COLO668 (cell line): ENCODE results near the gene TRIM14.
"Not testable (repeated sequence)": the region's sequence is repeated elsewhere in the genome, so short reads cannot be mapped to it uniquely, and the experiment has no call there.

Experiments used
- DNase-seq: peaks from one replicate; lab custom pipeline; 2025; ENCODE audit not compliant: unreplicated experiment; lab: John Stamatoyannopoulos, UW

TRIM14 gene

GRCh38 chr9:98050351-98050750, 68.7 kb downstream of the TRIM14 start:
- no peak for DNase-seq

DNA sequence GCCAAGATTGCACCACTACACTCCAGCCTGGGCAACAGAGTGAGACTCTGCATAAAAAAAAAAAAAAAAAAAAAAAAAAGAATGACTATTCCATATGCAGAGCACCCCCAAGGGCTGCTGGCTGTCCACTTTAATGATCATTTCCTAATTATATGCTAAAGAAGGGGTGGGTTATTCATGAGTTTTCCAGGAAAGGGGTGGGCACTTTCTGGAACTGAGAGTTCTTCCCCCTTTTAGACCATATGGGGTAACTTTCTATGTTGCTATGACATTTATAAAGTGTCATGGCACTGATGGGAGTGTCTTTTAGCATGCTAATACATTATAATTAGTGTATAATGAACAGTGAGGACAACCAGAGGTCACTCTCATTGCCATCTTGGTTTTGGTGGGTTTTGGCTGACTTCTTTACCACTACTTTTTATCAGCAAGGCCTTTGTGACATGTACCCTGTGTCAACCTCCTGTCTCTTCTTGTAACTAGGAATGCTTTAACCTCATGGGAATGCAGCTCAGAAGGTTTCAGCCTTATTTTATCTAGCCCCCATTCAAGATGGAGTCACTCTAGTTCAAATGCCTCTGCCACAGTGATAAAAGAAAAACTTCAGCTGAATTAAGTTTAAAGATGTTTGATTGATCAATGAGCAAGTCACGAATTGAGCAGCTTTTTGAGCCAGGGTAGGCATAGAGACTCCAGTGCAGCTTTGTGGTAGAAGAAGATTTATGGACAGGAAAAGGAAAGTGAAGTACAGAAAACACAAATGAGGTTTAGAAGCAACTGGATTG, 69.5 kb downstream of the TRIM14 start:
- no peak for DNase-seq

DNA sequence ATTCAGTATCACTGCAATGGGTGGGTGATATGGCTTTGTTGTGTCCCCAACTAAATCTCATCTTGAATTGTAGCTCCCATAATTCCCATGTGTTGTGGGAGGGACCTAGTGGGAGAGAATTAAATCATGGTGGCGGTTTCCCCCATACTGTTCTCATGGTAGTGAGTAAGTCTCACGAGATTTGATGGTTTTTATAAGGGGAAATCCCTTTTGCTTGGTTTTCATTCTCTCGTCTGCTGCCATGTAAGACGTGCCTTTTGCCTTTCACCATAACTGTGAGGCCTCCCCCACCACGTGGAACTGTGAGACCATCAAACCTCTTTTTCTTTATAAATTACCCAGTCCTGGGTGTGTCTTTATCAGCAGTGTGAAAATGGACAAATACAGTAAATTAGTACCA, 72.0 kb downstream of the TRIM14 start:
- no peak for DNase-seq

- no peak for DNase-seq
Observed at GRCh38 chr9:98046180-98046543, 72.9 kb downstream of the TRIM14 start.

GRCh38 chr9:98045234-98046179, 73.5 kb downstream of the TRIM14 start:
- DNase-seq: no peak

DNA sequence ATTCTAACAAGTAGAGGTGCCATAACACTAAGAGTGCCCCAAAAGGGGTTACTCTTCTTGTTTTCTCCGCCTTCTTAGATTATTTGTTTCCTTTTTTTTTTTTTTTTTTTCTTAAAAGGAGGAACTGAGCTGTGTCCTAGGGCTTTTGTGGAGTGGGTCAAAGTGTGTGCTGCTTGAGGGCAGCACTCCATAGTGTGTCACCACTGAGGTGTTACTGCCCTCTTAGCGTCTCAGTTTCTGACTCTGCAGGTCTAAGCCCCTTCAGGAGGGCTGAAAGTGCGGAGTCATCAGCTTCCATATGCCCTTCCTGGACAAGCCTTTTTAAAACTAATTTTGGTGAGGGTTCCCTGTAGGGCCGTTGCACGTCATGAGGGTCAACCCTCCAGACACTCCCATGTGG, 75.1 kb downstream of the TRIM14 start:
- no peak for DNase-seq

- DNase-seq: no peak
Observed at GRCh38 chr9:98040212-98040611, 78.8 kb downstream of the TRIM14 start.

DNA sequence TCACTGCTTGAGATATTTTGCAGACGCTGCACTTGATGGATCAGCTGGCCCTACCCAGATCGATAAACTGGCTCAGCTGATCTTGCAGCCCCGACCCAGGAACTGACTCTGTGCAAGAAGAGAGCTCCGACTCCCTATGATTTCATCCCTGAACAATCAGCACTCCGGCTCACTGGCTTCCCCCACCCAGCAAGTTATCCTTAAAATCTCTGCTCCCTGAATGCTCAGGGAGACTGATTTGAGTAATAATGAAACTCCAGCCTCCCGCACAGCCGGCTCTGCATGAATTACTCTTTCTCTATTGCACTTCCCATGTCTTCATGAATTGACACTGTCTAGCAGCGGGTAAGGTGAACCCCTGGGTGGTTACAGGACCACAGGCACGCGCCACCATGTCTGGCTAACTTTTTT, 79.4 kb downstream of the TRIM14 start:
- no peak for DNase-seq

- DNase-seq: no peak
Observed at GRCh38 chr9:98038958-98039357, 80.1 kb downstream of the TRIM14 start.

- DNase-seq: no peak
Observed at GRCh38 chr9:98037357-98037756, 81.7 kb downstream of the TRIM14 start.

DNA sequence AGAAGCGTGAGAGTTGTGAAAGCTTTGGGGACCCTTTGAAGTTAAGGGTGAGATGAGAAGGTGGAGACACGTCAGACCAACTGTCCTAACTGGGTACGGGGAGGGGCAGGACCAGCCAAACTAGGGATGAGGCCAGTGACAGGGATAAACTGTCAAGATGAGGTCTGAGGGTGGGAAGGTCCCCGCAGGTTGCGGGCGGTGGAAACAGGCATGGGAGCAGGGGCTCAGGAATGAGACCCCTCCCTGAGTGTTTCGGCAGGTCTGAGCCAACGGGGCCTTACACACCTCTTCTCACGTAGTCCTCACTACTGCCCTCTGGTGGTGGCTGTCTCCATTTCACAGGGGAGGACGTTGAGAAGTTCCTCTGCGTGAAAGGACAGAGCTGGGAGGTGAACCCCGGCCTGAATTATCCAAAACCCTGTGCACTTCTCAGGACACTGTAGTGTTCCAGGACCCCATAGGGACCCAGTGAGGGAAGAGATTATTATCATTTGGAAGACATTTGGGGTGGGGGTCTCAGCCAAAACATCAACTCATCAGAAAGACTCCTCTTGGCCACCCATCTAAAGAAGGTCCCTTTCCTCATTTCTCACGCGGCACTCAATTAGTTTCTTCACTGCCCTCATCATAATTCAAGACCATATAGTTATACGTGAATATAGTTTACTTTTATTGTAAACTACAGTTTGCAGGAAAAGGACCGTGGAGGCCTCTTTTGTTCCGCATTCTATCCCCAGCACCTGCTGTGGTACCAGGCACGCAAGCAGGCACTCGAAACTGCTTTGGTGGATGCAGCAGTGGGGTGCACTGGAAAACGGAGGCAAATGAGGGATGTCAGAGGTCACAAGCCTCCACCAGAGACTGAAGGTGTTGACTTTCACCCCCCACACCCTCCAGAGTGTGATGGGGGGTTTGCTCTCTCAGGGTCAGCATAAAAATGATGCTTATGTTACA, 84.2 kb downstream of the TRIM14 start:
- DNase-seq: peak; percentile 83

- DNase-seq: no peak
Observed at GRCh38 chr9:98031935-98032334, 87.1 kb downstream of the TRIM14 start.

DNA sequence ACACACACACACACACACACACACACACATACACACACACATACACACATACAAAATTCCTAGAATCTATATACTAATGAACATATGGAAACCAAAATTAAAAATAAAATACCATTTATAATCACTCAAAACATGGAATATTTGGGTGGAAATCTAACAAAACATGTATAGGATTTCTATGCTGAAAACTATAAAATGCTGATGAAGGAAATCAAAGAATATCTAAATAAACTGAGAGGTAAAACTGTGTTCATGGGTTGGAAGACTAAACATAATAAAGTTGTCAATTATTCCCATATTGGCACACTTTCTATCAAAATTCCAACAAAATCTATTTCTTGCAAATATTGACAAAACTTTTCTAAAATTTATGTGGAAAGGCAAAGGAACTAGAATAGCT, 87.9 kb downstream of the TRIM14 start:
- no peak for DNase-seq

DNA sequence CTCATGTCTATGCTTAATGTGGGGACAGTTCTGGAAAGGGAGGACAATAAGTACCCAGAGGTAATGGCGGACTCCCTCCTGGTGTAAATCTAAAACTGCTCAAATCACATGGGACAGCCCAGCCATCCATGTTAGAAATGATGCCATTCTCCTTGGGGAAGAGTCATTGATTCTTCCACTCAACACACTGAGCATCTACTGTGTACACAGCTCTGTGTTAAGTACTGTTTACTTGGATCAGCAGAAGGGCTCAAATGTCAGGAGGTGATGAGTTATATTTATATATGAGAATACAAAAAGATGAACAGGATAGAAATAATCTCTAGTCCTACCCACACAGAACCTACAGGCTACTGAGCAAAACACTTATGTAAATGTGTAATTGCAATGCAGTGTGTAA, 94.3 kb downstream of the TRIM14 start:
- DNase-seq: peak; percentile 17

- no peak for DNase-seq
Observed at GRCh38 chr9:98022447-98022846, 96.6 kb downstream of the TRIM14 start.

DNA sequence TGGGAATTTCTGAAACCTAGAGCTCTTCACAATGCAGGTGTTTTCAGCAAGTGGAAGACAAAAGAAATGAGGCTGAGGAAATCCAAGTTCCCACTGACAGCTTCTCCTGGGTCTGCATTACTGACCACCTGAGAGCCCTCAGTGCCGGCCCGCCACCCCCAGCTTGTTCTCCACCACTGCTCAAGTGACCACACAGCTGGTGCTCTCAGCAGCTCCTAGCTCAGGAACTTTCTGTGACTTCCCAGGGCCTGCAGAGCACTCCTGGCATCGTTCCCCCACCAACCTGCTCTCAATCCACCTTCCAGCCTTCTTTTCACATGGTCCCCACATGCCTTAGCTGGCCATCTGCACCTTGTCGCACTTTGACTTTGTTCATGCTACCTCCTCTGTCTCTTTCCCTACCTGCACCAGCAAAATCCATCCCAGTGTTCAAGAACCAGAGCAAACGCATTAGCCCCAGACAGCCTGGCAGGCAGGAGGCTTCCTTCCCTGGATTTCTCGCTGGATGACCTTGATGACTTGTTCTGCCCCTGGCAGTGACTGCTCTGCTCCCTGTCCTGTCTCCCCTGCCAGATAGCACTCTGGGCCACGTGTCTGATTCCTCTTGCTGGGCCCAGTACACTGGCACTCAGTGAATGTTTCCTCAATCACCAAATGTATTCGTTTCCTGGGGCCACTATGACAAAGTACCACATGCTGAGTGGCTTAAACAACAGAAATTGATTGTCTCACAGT, 97.5 kb downstream of the TRIM14 start:
- DNase-seq: no peak

DNA sequence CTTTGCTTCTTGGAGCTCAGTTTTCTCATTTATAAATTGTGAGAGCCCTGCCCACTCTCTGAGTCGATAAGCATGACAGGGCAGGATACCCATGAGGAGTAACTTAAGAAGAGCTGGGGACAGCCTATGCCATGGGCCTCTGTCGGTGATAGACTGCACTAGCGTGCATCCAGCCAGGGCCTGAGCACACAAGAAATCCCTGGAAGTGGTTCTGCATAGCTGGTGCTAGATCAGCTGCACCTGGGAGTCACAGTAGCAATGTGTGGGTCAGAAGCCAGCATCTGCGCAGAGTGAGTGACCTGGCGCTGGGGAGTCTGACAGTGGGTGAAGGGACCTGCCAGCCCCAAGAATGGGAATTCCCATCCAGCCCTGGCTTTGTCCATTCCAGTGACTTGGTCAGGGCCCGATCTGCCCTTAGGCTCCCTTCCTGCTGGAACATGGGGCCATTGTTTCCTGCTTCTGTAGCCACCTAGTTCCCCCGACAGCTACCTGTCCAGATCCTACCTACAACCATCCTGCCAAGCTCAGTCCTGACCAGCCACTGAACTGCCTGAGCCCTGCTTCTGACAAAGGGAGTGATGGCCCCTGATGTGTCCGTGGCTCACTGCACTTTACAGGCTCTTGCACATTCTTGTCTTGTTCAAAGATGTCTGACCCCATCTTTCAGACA, 98.4 kb downstream of the TRIM14 start:
- no peak for DNase-seq

- DNase-seq: not testable (repeated sequence)
Observed at GRCh38 chr9:98019869-98020268, 99.2 kb downstream of the TRIM14 start.
